Mesothelial cell of epicardium (in vitro differentiated cells): ENCODE measurements around the gene CD200R1L. TPM values are rescaled to one million over a fixed set of nuclear protein-coding genes. Genes with fewer than 3 reads are reported as not detected.

Source experiments
- DNase-seq, 2 experiments: peaks; one replicate each; pipeline ENCODE4 v3.0.0; 2021; ENCODE audit warnings: low spot score in 2 of 2; ENCODE audit not compliant: unreplicated experiment in 2 of 2
- H3K27ac Mint-ChIP-seq: 2 replicates; pipeline ENCODE4 v1.8.0; 2021; ENCODE audit warnings: mixed read lengths
- H3K27me3 Mint-ChIP-seq: 2 replicates; pipeline ENCODE4 v1.8.0; 2021; ENCODE audit warnings: low read depth, mixed read lengths
- H3K36me3 Mint-ChIP-seq: 2 replicates; pipeline ENCODE4 v1.8.0; 2021; ENCODE audit warnings: mixed read lengths
- H3K4me1 Mint-ChIP-seq: 2 replicates; pipeline ENCODE4 v1.8.0; 2021; ENCODE audit warnings: mixed read lengths
- H3K4me3 Mint-ChIP-seq: 2 replicates; pipeline ENCODE4 v1.8.0; 2021; ENCODE audit warnings: mild to moderate bottlenecking, moderate library complexity, mixed read lengths
- H3K9me3 Mint-ChIP-seq: 2 replicates; pipeline ENCODE4 v1.8.0; 2021; ENCODE audit warnings: mixed read lengths
- CTCF ChIP-seq: fragments of 200-600 bp; sonication (generic); IDR thresholded peaks from one replicate; pipeline ENCODE4 v1.5.0; 2021; ENCODE audit warnings: antibody characterized with exemption; ENCODE audit not compliant: unreplicated experiment
- total RNA-seq: library from RNA; stranded (reverse); gene quantifications from 3 replicates; pipeline ENCODE4 v1.2.1, GENCODE V29; 2021

CD200R1L gene
- total RNA-seq, 1 donor from 2014 or later, result not detected

DNA sequence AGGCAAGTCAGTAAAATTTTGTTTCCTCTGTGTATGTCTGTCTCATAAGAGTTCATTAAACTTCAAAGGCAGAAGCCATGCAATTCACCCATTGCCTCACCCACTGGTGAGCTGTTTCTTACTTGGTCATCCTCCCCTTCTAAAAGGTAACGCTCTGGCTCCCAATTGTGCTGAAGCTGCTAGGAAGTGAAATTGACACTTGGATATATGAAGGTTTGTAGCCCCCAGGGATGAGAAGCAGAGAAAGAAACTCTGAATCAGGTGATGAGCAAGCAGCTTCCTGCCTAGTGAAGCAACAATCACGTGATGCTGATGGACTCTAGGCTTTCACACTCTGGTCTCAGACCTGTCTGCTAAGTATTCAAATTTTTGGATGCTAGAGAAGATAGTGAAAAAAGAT, 70.7 kb downstream of the CD200R1L start:
- peaks cover 41% of the 10 kb centered on the region for H3K4me1 Mint-ChIP-seq
- no peak overlapping the region for H3K27ac Mint-ChIP-seq
- DNase-seq, result no peak
- no peaks in the 10 kb centered on the region for H3K27me3 Mint-ChIP-seq
- H3K9me3 Mint-ChIP-seq, result no peaks in the 10 kb centered on the region
- H3K4me3 Mint-ChIP-seq, result no peak overlapping the region
- no peaks in the 10 kb centered on the region for H3K36me3 Mint-ChIP-seq
- TF ChIP-seq CTCF, result no peak

GRCh38 chr3:112775011-112775742, 71.5 kb downstream of the CD200R1L start:
- TF ChIP-seq CTCF, result no peak
- no peak for DNase-seq
- H3K27me3 Mint-ChIP-seq, result no peaks in the 10 kb centered on the region
- H3K4me3 Mint-ChIP-seq, result no peak overlapping the region
- H3K36me3 Mint-ChIP-seq, result no peaks in the 10 kb centered on the region
- H3K27ac Mint-ChIP-seq, result no peak overlapping the region
- H3K9me3 Mint-ChIP-seq, result no peaks in the 10 kb centered on the region
- H3K4me1 Mint-ChIP-seq, result peaks cover 42% of the 10 kb centered on the region

DNA sequence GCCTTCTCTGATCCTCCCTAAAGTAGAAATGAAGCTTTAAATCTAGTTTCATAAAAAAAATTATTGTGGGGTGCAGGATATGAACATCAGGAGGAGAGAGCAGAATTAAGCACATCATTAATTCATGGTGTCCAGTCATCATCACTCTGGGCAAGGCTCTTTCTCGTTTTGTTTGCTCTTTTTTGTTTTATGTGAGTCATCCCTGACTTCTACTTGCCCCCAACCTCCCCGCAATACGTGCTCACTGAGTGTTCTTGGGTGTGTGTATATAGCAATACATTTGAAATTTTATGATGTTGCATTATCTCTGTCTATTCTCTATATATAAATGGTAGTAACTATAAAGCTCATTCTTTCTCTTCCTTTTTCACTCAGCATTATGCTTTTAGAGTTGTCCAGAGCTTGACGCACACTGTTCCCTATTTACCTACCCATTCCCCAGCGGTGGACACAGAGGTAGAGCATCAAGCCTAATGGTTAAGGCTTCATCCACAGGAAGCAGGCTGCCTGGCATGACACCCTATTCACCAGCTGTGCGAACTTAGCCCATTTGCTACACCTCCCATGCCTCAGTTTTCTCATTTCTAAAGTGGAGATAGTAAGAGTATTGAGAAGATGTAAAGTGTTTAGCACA, 72.3 kb downstream of the CD200R1L start:
- H3K9me3 Mint-ChIP-seq, result no peaks in the 10 kb centered on the region
- no peaks in the 10 kb centered on the region for H3K27me3 Mint-ChIP-seq
- TF ChIP-seq CTCF, result no peak
- no peak for DNase-seq
- H3K27ac Mint-ChIP-seq, result no peak overlapping the region
- peaks cover 42% of the 10 kb centered on the region for H3K4me1 Mint-ChIP-seq
- no peak overlapping the region for H3K4me3 Mint-ChIP-seq
- no peaks in the 10 kb centered on the region for H3K36me3 Mint-ChIP-seq

DNA sequence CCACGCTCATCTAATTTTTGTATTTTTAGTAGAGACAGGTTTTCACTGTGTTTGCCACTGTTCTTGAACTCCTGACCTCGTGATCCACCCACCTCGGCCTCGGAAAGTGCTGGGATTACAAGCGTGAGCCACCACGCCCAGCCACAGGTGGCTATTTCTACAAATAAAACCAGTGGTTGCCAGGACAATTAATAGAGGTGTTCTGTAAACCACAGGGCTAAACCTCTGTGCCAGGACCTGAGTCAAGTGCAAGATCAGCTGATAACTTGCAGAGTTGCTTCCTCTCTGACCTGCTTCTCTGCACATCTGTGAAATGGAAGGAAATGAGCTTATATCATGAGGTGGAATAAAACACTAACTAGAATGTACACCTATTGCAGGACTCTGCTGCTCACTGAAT, 72.8 kb downstream of the CD200R1L start:
- H3K4me1 Mint-ChIP-seq, result peaks cover 37% of the 10 kb centered on the region
- no peak for DNase-seq
- no peaks in the 10 kb centered on the region for H3K27me3 Mint-ChIP-seq
- no peaks in the 10 kb centered on the region for H3K36me3 Mint-ChIP-seq
- H3K9me3 Mint-ChIP-seq, result no peaks in the 10 kb centered on the region
- TF ChIP-seq CTCF, result no peak
- no peak overlapping the region for H3K4me3 Mint-ChIP-seq
- no peak overlapping the region for H3K27ac Mint-ChIP-seq

GRCh38 chr3:112770951-112771350, 75.7 kb downstream of the CD200R1L start:
- Mint-ChIP-seq H3K4me3 (no peak overlapping the region), H3K27me3 (no peaks in the 10 kb centered on the region), H3K36me3 (no peaks in the 10 kb centered on the region), H3K4me1 (peaks cover 16% of the 10 kb centered on the region), H3K9me3 (no peaks in the 10 kb centered on the region), H3K27ac (no peak overlapping the region)
- no peak for TF ChIP-seq CTCF
- no peak for DNase-seq
